ENCODE data around the gene VMP1.
"Not testable (repeated sequence)": the region's sequence is repeated elsewhere in the genome, so short reads cannot be mapped to it uniquely, and the experiment has no call there.

Gene VMP1

GRCh38 chr17:59712862-59713261 lies 5.4 kb downstream of the VMP1 start:
- DNase-seq = no peak

GRCh38 chr17:59714255-59714654 lies 6.8 kb downstream of the VMP1 start:
- DNase-seq = no peak

- no peak for DNase-seq
Measured at GRCh38 chr17:59716427-59716826, 9.0 kb downstream of the VMP1 start.

- DNase-seq = no peak
Measured at GRCh38 chr17:59719526-59719925, 12.1 kb downstream of the VMP1 start.

- no peak for DNase-seq
Measured at GRCh38 chr17:59722623-59723022, 15.2 kb downstream of the VMP1 start.

- no peak for DNase-seq
Measured at GRCh38 chr17:59723041-59723440, 15.6 kb downstream of the VMP1 start.

GRCh38 chr17:59723607-59724006 lies 16.2 kb downstream of the VMP1 start:
- DNase-seq = no peak

- no peak for DNase-seq
Measured at GRCh38 chr17:59725691-59726090, 18.2 kb downstream of the VMP1 start.

GRCh38 chr17:59727817-59728533 lies 20.5 kb downstream of the VMP1 start:
- no peak for DNase-seq

- DNase-seq = no peak
Measured at GRCh38 chr17:59730268-59730834, 22.9 kb downstream of the VMP1 start.

- no peak for DNase-seq
Measured at GRCh38 chr17:59733697-59734096, 26.2 kb downstream of the VMP1 start.

GRCh38 chr17:59734226-59734625 lies 26.8 kb downstream of the VMP1 start:
- DNase-seq = no peak

GRCh38 chr17:59737324-59737723 lies 29.9 kb downstream of the VMP1 start:
- DNase-seq = no peak

GRCh38 chr17:59743842-59744241 lies 36.4 kb downstream of the VMP1 start:
- no peak for DNase-seq

- DNase-seq = no peak
Measured at GRCh38 chr17:59745040-59745439, 37.6 kb downstream of the VMP1 start.

- DNase-seq = no peak
Measured at GRCh38 chr17:59746849-59747445, 39.5 kb downstream of the VMP1 start.

GRCh38 chr17:59748591-59748990 lies 41.1 kb downstream of the VMP1 start:
- no peak for DNase-seq

- no peak for DNase-seq
Measured at GRCh38 chr17:59751955-59752413, 44.5 kb downstream of the VMP1 start.

GRCh38 chr17:59752446-59752845 lies 45.0 kb downstream of the VMP1 start:
- no peak for DNase-seq

- no peak for DNase-seq
Measured at GRCh38 chr17:59752922-59753321, 45.5 kb downstream of the VMP1 start.

- DNase-seq = peak; percentile 6
Measured at GRCh38 chr17:59753522-59754467, 46.3 kb downstream of the VMP1 start.

GRCh38 chr17:59754552-59754951 lies 47.1 kb downstream of the VMP1 start:
- no peak for DNase-seq

GRCh38 chr17:59755069-59755468 lies 47.6 kb downstream of the VMP1 start:
- not testable (repeated sequence) for DNase-seq

Measured in activated gamma-delta T cell treated with Interleukin-2 at 50 U/mL for 16 hours (primary cell).